NCI-H1930 (cell line): Measurements from ENCODE around the gene LAMA4.
A peak's percentile ranks its signal among the peaks of the same experiment; 100 is the strongest.

ENCODE experiments used
- DNase-seq, 2 experiments: peaks; one replicate each; lab custom pipeline; 2025; lab: John Stamatoyannopoulos, UW

LAMA4 gene

DNA sequence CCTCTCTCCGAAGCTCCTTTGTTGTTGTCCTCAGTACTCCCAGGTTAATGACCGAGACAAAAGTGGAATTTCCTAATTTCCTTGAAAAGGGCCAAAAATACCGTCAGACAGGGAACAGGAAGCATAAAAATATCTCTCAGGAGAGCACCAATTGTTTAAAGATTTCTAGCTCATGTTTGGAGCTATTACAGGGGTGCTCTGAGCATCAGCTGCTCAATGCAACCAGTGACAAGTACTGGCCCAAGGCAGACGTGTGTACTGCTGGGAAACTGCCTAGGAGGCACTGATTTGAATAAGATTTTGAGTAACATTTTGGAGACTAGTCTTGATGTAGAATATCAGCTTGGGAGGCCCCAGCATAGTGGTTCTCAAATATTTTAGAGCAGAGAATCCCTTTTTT, 17.3 kb downstream of the LAMA4 start:
- no peak for DNase-seq

DNA sequence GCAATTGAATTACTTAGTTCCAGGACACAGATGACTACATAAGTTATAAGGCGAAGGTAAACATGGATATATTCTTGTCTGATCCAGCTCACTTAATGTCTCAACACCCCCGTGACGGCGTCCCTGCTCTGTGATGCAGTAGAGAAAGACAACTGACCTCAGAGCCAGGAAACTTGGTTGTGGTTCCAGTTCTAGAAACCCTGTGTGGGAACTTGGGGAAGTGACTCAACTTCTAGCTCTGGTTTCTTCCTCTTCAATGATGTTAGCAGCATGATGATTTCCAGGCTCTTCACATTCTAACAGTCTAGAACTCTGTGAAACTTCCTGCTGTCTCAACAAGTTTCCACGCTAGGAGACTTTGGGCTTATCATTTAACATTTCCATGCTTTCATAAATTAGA, 18.4 kb downstream of the LAMA4 start:
- no peak for DNase-seq

DNA sequence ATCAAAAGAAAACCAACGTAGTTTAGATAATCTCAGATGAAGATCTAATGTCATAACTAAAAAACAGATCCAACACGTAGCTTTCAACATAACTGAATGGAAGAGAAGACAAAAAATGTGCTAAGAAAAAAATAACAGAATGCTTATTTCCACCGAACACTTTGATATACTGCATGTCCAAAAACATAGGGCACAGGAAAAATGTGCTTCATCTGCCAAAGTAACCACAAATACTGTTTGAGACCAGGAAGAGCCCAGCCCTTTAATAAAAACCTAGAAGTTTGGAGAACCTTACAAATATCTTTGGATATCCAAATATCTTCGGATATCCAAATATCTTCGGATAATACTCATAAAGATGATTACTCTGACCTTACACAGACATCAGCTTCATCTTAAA, 19.8 kb downstream of the LAMA4 start:
- no peak for DNase-seq

DNA sequence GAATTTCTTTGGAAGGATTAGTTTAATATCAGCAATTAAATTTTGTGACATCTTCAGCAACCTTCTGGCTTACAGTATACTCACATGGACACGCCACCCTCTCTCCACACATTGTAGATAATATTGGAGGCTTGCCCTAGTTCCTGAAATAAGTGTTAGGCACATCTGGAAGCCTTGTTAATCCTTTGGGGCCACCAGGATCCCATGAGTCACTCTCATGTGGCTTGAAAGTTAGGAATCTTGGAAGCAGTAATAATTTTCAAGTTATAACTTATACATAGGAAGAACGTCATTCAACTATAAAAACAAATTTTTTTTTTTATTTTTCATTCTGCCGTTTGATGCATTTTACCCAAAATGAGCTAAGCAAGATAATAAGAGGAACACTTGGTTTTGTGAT, 20.5 kb downstream of the LAMA4 start:
- no peak for DNase-seq

DNA sequence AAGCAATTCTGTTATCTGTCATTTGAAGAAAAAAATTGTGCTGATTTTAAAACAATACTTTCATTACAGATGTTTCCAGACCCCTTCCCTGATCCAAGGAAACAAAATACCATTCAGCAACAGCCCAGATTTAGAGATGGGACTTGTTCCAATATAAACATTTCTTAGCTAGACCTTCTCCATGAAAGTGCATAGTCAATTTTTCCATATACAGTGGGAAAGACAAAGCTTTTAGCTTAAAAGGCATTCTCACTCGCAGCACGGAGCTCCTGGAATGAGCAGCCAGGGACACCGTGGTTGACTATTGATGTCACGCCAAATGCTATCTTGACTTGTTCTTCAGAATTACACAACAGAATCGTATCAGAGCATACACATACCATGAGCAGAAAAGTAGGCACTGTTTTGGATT, 21.5 kb downstream of the LAMA4 start:
- DNase-seq, result no peak

DNA sequence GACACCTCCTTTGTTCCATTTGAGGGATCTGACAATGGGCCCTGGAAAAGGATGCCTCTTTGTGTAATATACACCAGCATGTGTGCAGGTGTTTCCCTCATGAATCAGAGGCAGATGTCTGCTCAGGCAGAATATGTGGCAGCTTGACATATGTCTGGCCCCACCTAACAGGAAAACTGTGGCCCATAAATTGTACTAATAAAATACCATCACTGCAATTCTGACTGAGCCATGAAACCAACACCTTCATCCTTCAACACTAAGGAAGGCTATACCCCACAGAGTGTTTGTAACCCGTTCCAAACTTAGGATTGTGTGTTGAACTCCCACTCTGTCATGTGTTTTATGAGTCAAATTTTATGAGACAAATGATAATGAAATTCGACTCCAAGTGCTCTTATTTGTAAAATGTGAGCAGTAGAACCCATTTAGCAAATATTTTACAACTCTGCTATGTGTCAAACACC, 22.7 kb downstream of the LAMA4 start:
- no peak for DNase-seq

DNA sequence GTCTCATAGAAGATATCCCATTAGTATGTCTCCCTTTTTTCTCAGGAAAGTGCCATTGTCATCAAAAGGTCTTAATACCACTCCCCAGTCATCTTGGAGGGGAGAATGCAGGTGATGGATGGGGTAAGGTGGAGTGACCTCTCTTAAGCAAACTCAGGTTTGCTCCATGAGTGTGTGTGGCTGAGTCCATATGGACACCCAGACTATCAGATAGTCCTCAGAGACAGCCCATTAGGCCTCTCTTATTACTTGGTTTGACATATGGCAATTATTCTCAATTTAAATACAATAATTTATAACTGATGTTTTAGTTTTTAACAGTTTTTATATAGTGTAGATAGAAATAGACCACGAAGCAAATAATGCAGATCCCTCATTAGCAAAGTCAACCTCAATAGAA, 23.2 kb downstream of the LAMA4 start:
- peak; percentile 20 to 62 for DNase-seq

DNA sequence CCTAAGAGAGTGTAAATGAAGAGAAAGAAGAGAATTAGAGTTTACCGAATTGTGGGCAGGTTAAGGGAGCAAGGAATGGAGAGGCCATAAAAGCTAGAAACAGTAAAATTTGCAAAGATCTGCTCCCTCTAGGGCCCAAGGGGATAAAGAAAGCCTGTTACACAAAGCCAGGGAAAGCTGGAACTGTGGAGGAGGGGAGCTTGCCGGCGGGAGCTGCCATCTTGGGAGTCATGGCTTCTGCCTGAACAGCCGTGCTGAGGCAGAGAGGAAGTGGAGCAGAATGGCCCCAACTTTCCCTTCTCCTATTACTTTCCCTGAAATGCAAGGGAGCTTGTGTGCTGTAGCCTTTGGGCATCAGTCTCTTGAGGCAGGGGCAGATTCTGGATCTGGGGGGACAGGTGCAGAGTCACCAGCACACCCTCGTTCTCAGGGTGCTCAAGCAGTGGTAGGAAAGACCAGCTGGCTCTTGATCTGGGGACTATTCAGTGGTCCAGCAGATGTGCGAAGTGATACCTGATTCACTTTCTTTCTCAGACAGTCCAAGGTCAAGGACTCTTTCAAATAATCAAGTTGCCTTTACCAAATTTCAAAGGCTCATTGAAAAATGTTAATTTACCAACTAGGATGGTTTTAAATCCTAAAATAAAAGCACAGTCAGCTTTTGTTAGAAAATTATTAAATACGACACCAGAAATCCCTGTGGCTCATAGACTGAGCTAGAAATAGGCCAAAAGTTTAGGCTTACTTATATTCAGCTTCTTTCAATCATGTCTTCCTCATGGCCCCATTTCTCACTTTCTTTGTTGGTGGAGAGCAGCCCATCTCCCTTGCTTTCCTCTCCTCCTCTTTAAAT, 25.7 kb downstream of the LAMA4 start:
- DNase-seq, result no peak

DNA sequence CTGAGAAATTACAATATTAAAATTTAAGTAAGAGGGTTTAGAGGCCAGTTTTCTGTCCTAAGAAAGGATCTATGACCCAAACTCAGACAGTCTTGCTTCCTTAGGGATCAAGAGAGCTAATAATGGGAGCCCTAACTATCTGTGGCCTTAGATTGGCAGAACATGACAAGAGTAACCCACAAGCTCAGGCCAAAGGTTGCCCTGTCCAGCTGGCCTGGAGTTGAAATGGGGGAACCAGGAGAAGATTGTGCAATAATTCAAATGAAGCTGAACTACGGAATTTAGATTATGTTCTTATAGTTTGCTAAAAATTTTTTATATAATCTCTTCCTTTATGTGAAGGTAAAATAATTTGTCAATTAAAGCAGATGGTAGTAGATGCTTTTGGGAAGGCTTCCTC, 26.4 kb downstream of the LAMA4 start:
- DNase-seq, result no peak

DNA sequence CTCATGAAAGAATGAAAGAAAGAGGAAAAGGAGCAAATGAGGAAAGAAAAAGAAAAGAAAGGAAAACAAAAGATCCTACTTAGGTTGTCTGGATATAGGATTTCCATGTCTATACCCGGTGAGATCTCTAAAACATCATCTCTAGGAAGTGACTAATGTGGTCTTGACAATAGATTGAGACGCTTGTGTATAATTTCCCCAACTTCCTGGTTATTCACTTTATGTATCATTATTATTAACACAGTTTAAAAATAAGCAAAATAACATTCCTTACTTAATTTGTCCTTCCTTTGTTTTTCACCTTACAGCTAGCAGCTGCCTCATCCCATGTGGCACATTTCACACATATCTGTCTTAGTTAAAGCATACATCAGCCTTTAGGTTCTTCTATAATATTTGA, 27.0 kb downstream of the LAMA4 start:
- no peak for DNase-seq

DNA sequence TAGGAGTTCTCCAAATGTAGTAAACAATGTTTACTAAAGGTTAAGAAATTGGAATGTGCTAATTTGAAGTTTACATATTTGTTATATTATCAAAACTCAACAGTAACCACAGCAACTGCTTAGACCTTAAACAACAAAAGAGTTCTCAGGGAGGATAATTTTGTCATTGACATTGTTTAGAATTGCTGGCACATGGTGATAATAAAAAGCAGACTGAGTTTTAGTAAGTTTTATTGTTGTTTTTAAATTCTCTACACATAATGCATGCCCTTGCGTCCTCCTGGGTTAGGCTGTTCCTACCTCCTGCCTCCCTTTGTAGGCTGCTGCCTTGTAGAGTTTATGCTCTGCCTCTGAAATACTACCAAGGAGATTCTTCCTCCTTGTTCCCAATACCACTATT, 28.7 kb downstream of the LAMA4 start:
- DNase-seq, result no peak

DNA sequence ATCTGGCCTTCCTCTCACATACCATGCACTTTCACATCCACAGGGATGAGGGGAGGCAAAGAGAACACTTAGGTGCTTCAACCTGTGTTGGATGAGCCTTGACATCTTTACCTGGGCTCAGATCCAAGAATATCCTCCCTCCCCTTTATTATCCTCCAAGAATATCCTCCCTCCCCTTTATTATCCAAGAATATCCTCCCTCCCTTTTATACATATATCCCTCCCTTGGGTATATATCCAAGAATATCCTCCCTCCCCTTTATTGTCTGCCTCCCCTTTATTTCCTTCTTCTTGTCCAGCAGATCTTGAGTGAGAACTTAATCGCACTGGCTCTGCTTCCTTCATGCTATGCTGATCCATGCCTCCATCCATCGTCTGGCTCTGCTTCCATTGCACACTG, 30.3 kb downstream of the LAMA4 start:
- no peak for DNase-seq

DNA sequence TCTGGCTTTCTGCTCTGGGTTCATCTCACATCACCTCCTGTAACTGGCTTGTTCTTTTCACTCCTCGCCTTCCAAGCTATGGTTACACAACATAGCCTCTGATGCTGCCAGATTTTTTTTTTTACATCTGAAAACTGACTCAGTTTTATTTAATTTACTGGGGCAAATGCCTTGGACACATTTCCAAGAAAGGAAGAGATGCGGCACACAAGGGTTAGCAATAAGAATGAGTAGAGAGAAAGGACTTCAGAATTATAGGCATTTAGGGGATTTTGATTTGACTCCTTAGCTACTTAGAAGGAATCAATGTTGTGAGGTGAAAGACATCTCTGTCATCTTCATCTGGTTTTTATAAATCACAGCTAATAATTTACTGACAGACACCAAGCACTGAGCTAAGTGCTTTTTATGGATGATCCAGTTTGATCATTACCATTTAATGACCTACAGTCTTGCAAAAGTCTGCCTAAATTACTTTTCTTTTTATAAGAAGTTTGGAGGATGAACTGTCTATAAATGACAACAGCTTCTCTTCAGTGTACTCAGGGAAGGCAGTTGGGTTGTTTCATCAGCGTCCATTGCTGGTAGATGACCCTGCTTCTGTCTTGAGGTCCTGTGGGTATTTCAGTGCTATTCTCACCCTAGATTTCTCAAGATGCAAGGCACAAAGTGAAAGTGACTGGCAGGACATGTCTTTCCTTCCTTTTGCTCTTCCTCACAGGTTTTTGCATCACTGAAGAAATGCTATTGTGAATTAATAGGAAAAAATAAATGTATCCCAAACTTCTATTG, 31.1 kb downstream of the LAMA4 start:
- DNase-seq, result no peak

DNA sequence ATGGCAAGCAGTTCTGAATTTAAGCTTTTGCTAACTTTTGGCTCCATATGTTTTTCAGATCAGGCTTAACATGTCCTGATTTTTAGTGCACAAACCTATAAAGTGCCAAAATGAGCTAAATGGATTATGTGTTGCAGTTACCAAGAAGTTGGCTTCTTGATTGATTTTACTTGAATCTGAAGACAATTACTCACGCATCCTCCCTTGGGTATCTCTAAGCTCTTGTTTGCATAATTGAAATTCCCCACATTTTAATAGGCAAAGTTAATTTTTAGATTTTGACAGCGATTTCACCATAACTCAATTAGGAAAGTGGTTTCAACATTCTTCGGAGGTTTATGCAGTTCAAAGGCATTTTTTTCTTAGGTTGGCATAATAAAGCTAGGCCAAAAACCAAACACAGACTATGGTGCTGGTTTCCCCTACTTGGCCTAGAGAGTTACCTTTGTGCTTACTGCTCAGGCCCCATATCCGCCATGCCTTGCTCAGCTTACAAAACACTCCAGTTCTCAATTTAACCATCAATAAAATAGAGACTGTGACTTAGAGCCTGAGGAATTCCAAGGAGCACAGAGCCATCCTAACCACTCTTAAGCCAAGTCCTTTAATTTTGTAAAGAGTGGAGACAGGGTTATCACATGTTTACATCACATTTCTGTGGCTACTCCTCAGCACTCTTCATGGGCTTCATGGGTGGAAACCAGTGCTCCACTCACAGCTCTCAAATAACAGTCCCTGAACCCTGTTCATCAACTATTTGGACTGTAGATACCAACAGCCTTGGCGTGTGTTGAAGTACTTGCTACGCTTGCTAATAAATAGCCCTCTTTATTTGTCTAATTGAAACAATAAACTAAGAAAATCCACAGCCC, 32.1 kb downstream of the LAMA4 start:
- no peak for DNase-seq

DNA sequence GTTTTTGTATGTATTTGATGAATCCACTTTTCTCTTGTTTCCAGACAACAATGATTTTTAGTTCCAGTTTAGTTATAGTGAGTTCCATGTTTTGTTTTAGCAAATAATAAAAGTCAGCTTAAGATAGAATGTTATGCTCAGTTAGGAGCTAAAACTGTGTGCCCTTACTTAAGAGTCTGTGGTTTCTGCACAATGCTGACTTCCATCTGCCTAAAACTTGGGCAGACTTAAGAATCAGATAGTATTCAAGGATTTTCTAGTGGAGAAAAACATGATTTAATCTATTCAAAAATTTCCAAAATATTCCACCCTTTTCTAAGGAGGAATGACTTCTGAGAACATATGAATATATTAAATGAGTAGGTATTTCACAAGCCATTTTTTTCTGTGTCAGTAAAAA, 32.8 kb downstream of the LAMA4 start:
- no peak for DNase-seq

DNA sequence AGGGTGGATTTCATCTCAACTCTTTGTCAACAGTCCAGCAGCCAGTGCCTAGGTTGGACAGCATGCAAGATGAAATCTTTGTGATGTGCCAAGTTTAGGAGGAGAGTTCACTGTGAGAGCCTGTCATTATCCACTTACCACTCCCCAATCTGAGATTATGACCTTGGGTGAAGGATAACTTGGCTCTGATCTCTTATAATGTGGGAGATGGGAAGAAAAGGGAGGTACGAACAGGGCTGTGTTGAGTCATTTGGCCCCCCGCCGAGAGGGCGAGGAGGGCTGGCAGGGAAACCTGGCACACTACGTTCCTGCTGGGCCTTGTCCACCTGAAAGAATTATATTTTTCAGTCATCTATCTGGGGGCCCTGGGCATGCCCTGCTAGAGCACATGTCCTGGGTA, 35.8 kb downstream of the LAMA4 start:
- DNase-seq, result no peak

DNA sequence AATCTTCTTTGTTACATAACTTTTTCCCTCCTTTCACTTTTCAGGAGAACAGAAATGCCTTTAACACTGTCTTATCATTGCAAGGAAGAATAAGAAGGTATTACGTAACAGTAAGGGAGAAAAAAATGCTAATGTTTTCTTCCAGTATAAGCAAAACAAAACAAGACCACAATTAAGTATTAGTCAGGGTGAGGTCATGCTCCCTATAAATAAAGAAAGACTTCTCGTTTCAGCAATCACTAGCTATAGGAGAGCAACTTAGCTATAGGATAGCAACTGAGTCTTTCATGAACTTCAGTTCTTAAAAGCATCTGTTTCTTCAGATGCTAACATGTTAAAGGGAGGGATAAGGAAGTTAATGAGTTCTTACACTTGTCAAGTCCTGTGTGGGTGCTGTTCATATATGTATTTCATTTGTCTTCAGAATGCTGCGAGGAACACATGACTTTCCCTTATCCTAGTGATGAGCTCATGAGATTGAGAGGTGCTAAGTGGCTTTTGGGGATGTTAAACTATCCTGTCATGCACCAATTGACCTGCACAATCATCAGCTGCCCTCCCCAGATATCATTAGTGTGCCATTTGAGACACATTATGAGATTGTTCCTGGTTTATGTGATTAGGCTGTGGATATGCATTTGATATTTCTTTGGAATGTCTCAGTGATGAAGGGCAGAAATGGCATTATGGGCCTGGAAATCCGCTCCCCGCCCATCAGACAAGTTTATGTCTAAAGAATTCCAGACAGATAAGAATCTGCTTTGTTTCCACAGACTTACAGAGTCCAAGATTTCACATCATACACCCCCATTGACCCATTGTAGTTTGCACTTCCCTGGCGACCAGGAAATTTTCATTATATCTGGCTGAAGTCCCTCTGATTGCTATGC, 37.5 kb downstream of the LAMA4 start:
- DNase-seq, result no peak

DNA sequence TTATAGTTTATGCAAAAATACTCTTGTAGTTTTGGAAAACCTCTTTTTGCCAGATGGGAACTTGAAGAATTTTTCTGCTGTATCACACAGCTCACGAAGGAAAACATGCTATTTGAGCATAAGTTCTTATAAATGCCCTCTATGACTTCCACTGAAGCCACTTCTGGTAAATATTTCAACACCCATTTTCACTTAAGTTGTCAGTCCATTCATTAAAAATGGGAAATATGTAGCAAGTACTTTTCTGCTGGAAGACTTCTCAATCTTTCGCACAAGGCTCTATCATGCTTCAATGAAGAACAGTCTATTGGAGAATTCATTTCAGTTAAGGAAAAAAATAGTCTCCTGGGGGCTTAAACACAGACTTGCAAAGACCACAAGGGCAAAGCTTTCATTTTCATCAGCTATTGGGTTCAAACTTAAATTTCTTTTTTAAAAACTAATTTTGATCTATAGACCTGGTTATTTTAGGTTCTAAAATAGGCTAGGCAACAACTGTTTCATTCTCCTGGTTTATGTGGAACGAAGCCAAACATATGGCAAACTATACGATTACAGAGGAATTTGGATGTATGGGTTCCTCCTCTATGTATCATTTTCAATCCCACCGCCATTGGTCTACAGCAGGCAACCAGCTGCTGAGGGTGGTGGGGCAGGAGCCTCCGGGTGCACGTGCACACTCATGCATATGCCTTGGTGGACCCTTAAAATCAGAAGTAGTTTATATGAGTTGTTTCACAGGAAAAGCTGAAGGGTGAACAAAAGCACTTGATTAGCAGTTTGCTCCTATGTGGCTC, 38.7 kb downstream of the LAMA4 start:
- DNase-seq, result no peak

DNA sequence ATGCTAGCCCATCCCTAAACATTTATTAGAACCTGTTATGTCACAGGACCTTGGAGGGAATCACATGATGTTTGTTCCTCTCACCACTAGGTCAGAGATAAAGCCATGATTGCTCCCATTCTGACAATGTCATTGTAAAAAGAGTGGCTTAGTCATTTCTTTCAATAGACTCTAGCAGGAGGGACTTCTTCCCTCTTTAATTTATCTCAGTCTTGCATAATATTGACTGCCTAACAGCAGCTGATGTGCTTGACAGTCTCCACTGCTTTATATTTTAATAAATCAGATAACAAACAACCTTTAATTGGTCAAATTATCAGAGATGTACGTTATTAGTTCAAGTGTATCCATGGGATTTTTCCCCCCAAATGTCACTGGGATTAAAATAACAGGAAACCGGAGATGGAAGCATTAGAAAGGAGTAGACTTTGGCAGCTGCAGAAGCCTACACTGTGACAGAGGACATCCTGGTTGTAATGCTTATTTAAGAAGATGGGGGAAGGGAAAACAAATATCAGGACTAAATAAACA, 39.6 kb downstream of the LAMA4 start:
- peak in 1 of 2 experiments; percentile 7 for DNase-seq

DNA sequence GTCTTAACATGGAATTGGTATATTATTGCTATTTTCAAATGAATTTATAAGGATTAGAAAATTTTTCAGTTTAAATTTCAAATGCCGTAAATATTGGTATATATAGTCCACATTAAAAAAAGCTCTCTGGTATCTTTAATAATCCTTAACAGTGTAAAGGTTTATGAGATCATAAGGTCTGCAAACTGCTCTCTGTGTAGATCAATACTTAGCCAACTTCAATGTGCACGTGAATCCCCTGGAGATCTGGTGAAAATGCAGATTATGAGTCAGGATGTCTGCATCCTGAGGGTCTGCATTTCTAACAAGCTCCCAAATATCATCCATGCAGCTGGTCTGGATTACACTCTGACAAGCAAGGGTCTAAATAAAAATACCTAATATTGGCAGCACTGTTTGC, 43.5 kb downstream of the LAMA4 start:
- no peak for DNase-seq
